Measurements from ENCODE around the gene ME3.
A peak's percentile ranks its signal among the peaks of the same experiment; 100 is the strongest.

Gene ME3

GRCh38 chr11:86488553-86488952 lies 183.9 kb downstream of the ME3 start:
- TF ChIP-seq ZBTB7A (IDR thresholded peaks at IDR 0.05; ENCODE audit: low read depth), result no peak
- TF ChIP-seq YY1 (IDR thresholded peaks at IDR 0.05; ENCODE audit: low read depth), result 0 out of 2 replicates have a peak, but pooled peaks have one; percentile 7
- TF ChIP-seq CREB1 (IDR thresholded peaks at IDR 0.05; ENCODE audit: low read depth), result no peak
- peak; percentile 40; the same call in 1 of the 2 replicates for TF ChIP-seq MAX (IDR thresholded peaks at IDR 0.05)
- peak; percentile 2; the same call in 1 of the 2 replicates for TF ChIP-seq RAD21 (IDR thresholded peaks at IDR 0.05; ENCODE audit: low read depth)
- peak; percentile 59 for TF ChIP-seq TEAD4 (IDR thresholded peaks at IDR 0.05)
- TF ChIP-seq EP300 (IDR thresholded peaks at IDR 0.05; ENCODE audit: borderline replicate concordance), result peak; percentile 53; the same call in 1 of the 2 replicates
- TF ChIP-seq TAF1 (IDR thresholded peaks at IDR 0.05; ENCODE audit: low read depth), result no peak
- peak; percentile 72; the same call in 1 of the 2 replicates for TF ChIP-seq NFIC (IDR thresholded peaks at IDR 0.05)
- no peak for TF ChIP-seq REST (IDR thresholded peaks at IDR 0.05; ENCODE audit: low read depth)
- no peak for TF ChIP-seq USF1 (IDR thresholded peaks at IDR 0.05)
- TF ChIP-seq TCF12 (IDR thresholded peaks at IDR 0.05; ENCODE audit: low read depth), result peak; percentile 86
- no peak for TF ChIP-seq FOXM1 (IDR thresholded peaks at IDR 0.05; ENCODE audit: borderline replicate concordance, low read depth)
- TF ChIP-seq EGR1 (IDR thresholded peaks at IDR 0.05), result no peak
- peak; percentile 19; the same call in 1 of the 2 replicates for TF ChIP-seq CEBPB (IDR thresholded peaks at IDR 0.05)

- TF ChIP-seq RAD21 (IDR thresholded peaks at IDR 0.05; ENCODE audit: low read depth) (0 out of 2 replicates have a peak, but pooled peaks have one; percentile 7), TEAD4 (IDR thresholded peaks at IDR 0.05) (no peak)
Observed at GRCh38 chr11:86487671-86488070, 184.7 kb downstream of the ME3 start.

GRCh38 chr11:86486261-86487030 lies 186.0 kb downstream of the ME3 start:
- TF ChIP-seq USF1 (IDR thresholded peaks at IDR 0.05), result no peak
- no peak for TF ChIP-seq CEBPB (IDR thresholded peaks at IDR 0.05)
- no peak for TF ChIP-seq ZBTB7A (IDR thresholded peaks at IDR 0.05; ENCODE audit: low read depth)
- TF ChIP-seq EP300 (IDR thresholded peaks at IDR 0.05; ENCODE audit: borderline replicate concordance), result no peak
- TF ChIP-seq NFIC (IDR thresholded peaks at IDR 0.05), result no peak
- TF ChIP-seq TAF1 (IDR thresholded peaks at IDR 0.05; ENCODE audit: low read depth), result no peak
- TF ChIP-seq MAX (IDR thresholded peaks at IDR 0.05), result no peak
- TF ChIP-seq TCF12 (IDR thresholded peaks at IDR 0.05; ENCODE audit: low read depth), result no peak
- TF ChIP-seq EGR1 (IDR thresholded peaks at IDR 0.05), result no peak
- TF ChIP-seq RAD21 (IDR thresholded peaks at IDR 0.05; ENCODE audit: low read depth), result no peak
- TF ChIP-seq CREB1 (IDR thresholded peaks at IDR 0.05; ENCODE audit: low read depth), result no peak
- no peak for TF ChIP-seq FOXM1 (IDR thresholded peaks at IDR 0.05; ENCODE audit: borderline replicate concordance, low read depth)
- no peak for TF ChIP-seq TEAD4 (IDR thresholded peaks at IDR 0.05)
- TF ChIP-seq YY1 (IDR thresholded peaks at IDR 0.05; ENCODE audit: low read depth), result no peak
- TF ChIP-seq REST (IDR thresholded peaks at IDR 0.05; ENCODE audit: low read depth), result no peak

GRCh38 chr11:86484795-86485166 lies 187.6 kb downstream of the ME3 start:
- no peak for TF ChIP-seq EGR1 (IDR thresholded peaks at IDR 0.05)
- no peak for TF ChIP-seq TAF1 (IDR thresholded peaks at IDR 0.05; ENCODE audit: low read depth)
- no peak for TF ChIP-seq FOXM1 (IDR thresholded peaks at IDR 0.05; ENCODE audit: borderline replicate concordance, low read depth)
- no peak for TF ChIP-seq YY1 (IDR thresholded peaks at IDR 0.05; ENCODE audit: low read depth)
- TF ChIP-seq USF1 (IDR thresholded peaks at IDR 0.05), result no peak
- TF ChIP-seq EP300 (IDR thresholded peaks at IDR 0.05; ENCODE audit: borderline replicate concordance), result no peak
- no peak for TF ChIP-seq MAX (IDR thresholded peaks at IDR 0.05)
- no peak for TF ChIP-seq TCF12 (IDR thresholded peaks at IDR 0.05; ENCODE audit: low read depth)
- no peak for TF ChIP-seq CREB1 (IDR thresholded peaks at IDR 0.05; ENCODE audit: low read depth)
- no peak for TF ChIP-seq NFIC (IDR thresholded peaks at IDR 0.05)
- no peak for TF ChIP-seq RAD21 (IDR thresholded peaks at IDR 0.05; ENCODE audit: low read depth)
- no peak for TF ChIP-seq CEBPB (IDR thresholded peaks at IDR 0.05)
- no peak for TF ChIP-seq TEAD4 (IDR thresholded peaks at IDR 0.05)
- no peak for TF ChIP-seq ZBTB7A (IDR thresholded peaks at IDR 0.05; ENCODE audit: low read depth)
- TF ChIP-seq REST (IDR thresholded peaks at IDR 0.05; ENCODE audit: low read depth), result no peak

All from Ishikawa (cell line).